ENCODE results near the gene GNB1.
"Not testable (repeated sequence)": the region's sequence is repeated elsewhere in the genome, so short reads cannot be mapped to it uniquely, and the experiment has no call there.

Gene GNB1

GRCh38 chr1:1892079-1892762 lies 1.3 kb upstream of the GNB1 start:
- peak in 3 of 56 donors; percentile 13 to 26 (median 20) for DNase-seq

- peak in 45 of 56 donors; percentile 33 to 89 (median 70) for DNase-seq
Measured at GRCh38 chr1:1891349-1892078, 627 bp upstream of the GNB1 start.

- peak in 28 of 56 donors; percentile 9 to 69 (median 49) for DNase-seq
Measured at GRCh38 chr1:1889847-1890505, 911 bp downstream of the GNB1 start.

GRCh38 chr1:1889090-1889750 lies 1.7 kb downstream of the GNB1 start:
- DNase-seq: no peak

GRCh38 chr1:1883890-1884289 lies 7.0 kb downstream of the GNB1 start:
- not testable (repeated sequence) for DNase-seq

GRCh38 chr1:1883092-1883873 lies 7.6 kb downstream of the GNB1 start:
- no peak for DNase-seq

GRCh38 chr1:1881727-1882126 lies 9.2 kb downstream of the GNB1 start:
- DNase-seq: no peak

GRCh38 chr1:1880617-1881312 lies 10.1 kb downstream of the GNB1 start:
- no peak for DNase-seq

- no peak for DNase-seq
Measured at GRCh38 chr1:1879942-1880341, 10.9 kb downstream of the GNB1 start.

- no peak for DNase-seq
Measured at GRCh38 chr1:1877865-1878436, 12.9 kb downstream of the GNB1 start.

GRCh38 chr1:1876335-1876930 lies 14.5 kb downstream of the GNB1 start:
- no peak for DNase-seq

- DNase-seq: no peak
Measured at GRCh38 chr1:1875932-1876331, 15.0 kb downstream of the GNB1 start.

- no peak for DNase-seq
Measured at GRCh38 chr1:1874901-1875300, 16.0 kb downstream of the GNB1 start.

GRCh38 chr1:1873186-1873585 lies 17.7 kb downstream of the GNB1 start:
- DNase-seq: peak in 1 of 56 donors; percentile 15

- DNase-seq: no peak
Measured at GRCh38 chr1:1872329-1872994, 18.4 kb downstream of the GNB1 start.

GRCh38 chr1:1869469-1869868 lies 21.4 kb downstream of the GNB1 start:
- DNase-seq: no peak

- DNase-seq: no peak
Measured at GRCh38 chr1:1867164-1867563, 23.7 kb downstream of the GNB1 start.

GRCh38 chr1:1862905-1863547 lies 27.9 kb downstream of the GNB1 start:
- DNase-seq: no peak

All from nucleus accumbens (tissue), 56 donors.